Activated CD4-positive, alpha-beta T cell treated with anti-CD3 and anti-CD28 coated beads for 36 hours (primary cell): ENCODE data around the gene CUTC. TPM values are rescaled to one million over a fixed set of nuclear protein-coding genes. Genes with fewer than 3 reads are reported as not detected.

Source experiments
- ATAC-seq: fragments of 200-7000 bp; cut with Tn5 transposase; one replicate; pipeline ENCODE4 v1.10.0; 2021; ENCODE audit warnings: mild to moderate bottlenecking, moderate library complexity
- CTCF ChIA-PET: fragments of 350-600 bp; sonication (Branson Sonifier 250); formaldehyde crosslinking; loops from one replicate; lab custom pipeline; 2021; ENCODE audit warnings: antibody characterized with exemption; lab: Charles Lee
- POLR2A ChIA-PET: fragments of 350-600 bp; sonication (Branson Sonifier 250); formaldehyde crosslinking; loops from one replicate; lab custom pipeline; 2021; ENCODE audit warnings: antibody characterized with exemption, inconsistent platforms; lab: Charles Lee
- DNase-seq: peaks from one replicate; pipeline ENCODE4 v3.0.0-alpha.2; 2020
- H3K27ac Mint-ChIP-seq: one replicate; pipeline ENCODE4 v1.8.0; 2021; ENCODE audit warnings: mixed read lengths
- H3K27me3 Mint-ChIP-seq: one replicate; pipeline ENCODE4 v1.8.0; 2021; ENCODE audit warnings: mixed read lengths
- H3K36me3 Mint-ChIP-seq: one replicate; pipeline ENCODE4 v1.8.0; 2021; ENCODE audit warnings: low read depth, mixed read lengths
- H3K4me1 Mint-ChIP-seq: one replicate; pipeline ENCODE4 v1.8.0; 2021; ENCODE audit warnings: mixed read lengths
- H3K4me3 Mint-ChIP-seq: one replicate; pipeline ENCODE4 v1.8.0; 2021; ENCODE audit warnings: mild to moderate bottlenecking, moderate library complexity, mixed read lengths
- H3K9me3 Mint-ChIP-seq: one replicate; pipeline ENCODE4 v1.8.0; 2021; ENCODE audit warnings: low read depth, mixed read lengths
- intact Hi-C, 2 experiments: fragments of 100-400 bp; cut with DNase I in 1 of 2; cut with micrococcal nuclease in 1 of 2; formaldehyde crosslinking; loops; one replicate each; pipeline versions ENCODE4 v1.14.2 to v1.15.1; 2022 to 2024; cut with DNase I, micrococcal nuclease
- total RNA-seq, 2 experiments: library from RNA; stranded (reverse); gene quantifications; one replicate each; pipeline ENCODE4 v1.2.3, GENCODE V29; 2021

CUTC gene
- total RNA-seq, 2 experiments from 2014 or later, result 24.6 to 35.8 TPM

GRCh38 chr10:99784016-99784726 is 52.1 kb downstream of the CUTC start:
- Mint-ChIP-seq H3K9me3 (no peaks in the 10 kb centered on the region), H3K4me1 (peaks cover 3% of the 10 kb centered on the region), H3K27me3 (no peaks in the 10 kb centered on the region), H3K4me3 (no peak overlapping the region), H3K36me3 (peaks cover 2% of the 10 kb centered on the region), H3K27ac (no peak overlapping the region)
- ATAC-seq, result no peak
- intact Hi-C loops, result no loop called here
- no peak for DNase-seq
- CTCF ChIA-PET, result no interaction called here
- POLR2A ChIA-PET, result no interaction called here

- ATAC-seq, result no peak
- no peak overlapping the region for H3K27ac Mint-ChIP-seq
- ChIA-PET POLR2A (no interaction called here), CTCF (no interaction called here)
- intact Hi-C loops, result no loop called here
- peaks cover 2% of the 10 kb centered on the region for H3K36me3 Mint-ChIP-seq
- no peak overlapping the region for H3K4me3 Mint-ChIP-seq
- no peaks in the 10 kb centered on the region for H3K27me3 Mint-ChIP-seq
- H3K4me1 Mint-ChIP-seq, result no peaks in the 10 kb centered on the region
- no peaks in the 10 kb centered on the region for H3K9me3 Mint-ChIP-seq
- no peak for DNase-seq
Observed at GRCh38 chr10:99784727-99785441, 52.9 kb downstream of the CUTC start.

GRCh38 chr10:99785646-99786045 is 53.6 kb downstream of the CUTC start:
- no peak overlapping the region for H3K4me3 Mint-ChIP-seq
- H3K4me1 Mint-ChIP-seq, result no peaks in the 10 kb centered on the region
- no peaks in the 10 kb centered on the region for H3K27me3 Mint-ChIP-seq
- intact Hi-C loops, result no loop called here
- no peak overlapping the region for H3K27ac Mint-ChIP-seq
- peaks cover 2% of the 10 kb centered on the region for H3K36me3 Mint-ChIP-seq
- CTCF ChIA-PET, result interaction anchor here (0.6 to 0.7 kb wide), 2 partner anchors 54 to 186 kb away, joined by 3 read pairs; partner anchors contain the start of genes COX15 and CUTC
- POLR2A ChIA-PET, result no interaction called here
- no peak for ATAC-seq
- H3K9me3 Mint-ChIP-seq, result no peaks in the 10 kb centered on the region
- DNase-seq, result no peak

- Mint-ChIP-seq H3K4me3 (no peak overlapping the region), H3K27me3 (no peaks in the 10 kb centered on the region), H3K9me3 (no peaks in the 10 kb centered on the region), H3K4me1 (no peaks in the 10 kb centered on the region), H3K36me3 (peaks cover 2% of the 10 kb centered on the region), H3K27ac (no peak overlapping the region)
- ATAC-seq, result no peak
- ChIA-PET CTCF (interaction anchor here (0.6 kb wide), 1 partner anchor 1421 kb away, joined by 3 read pairs; no protein-coding TSS in a partner anchor), POLR2A (no interaction called here)
- intact Hi-C loops, result no loop called here
- DNase-seq, result no peak
Observed at GRCh38 chr10:99787311-99787710, 55.3 kb downstream of the CUTC start.

DNA sequence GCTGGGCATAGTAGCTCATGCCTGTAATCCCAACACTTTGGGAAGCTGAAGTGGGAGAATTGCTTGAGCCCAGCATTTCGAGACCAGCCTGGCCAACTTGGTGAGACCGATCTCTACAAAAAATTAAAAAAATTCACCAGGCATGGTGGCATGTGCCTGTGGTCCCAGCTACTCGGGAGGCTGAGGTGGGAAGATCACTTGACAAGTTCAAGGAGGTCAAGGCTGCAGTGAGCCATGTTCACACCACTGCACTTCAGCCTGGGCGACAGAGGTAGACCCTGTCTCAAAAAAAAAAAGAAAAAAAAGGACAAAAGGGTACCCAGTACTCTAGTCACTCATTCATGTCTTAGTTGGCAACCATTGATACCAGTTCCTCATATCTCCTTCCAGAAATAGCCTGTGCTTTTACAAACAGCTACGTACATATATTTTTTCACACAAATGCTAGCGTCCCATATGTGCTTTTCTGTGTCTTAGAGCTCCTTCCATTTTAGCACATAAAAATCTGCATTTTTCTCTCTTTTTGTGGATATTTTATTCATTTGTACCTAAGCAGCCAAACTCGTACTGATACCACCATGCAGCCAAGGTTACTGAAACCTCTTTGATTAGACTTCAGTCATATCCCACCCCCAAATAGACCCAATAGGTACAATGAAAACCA is 55.9 kb downstream of the CUTC start:
- Mint-ChIP-seq H3K9me3 (no peaks in the 10 kb centered on the region), H3K4me3 (no peak overlapping the region), H3K27me3 (no peaks in the 10 kb centered on the region), H3K36me3 (peaks cover 2% of the 10 kb centered on the region), H3K4me1 (no peaks in the 10 kb centered on the region), H3K27ac (no peak overlapping the region)
- no peak for DNase-seq
- no peak for ATAC-seq
- intact Hi-C loops, result no loop called here
- POLR2A ChIA-PET, result no interaction called here
- CTCF ChIA-PET, result interaction anchor here (0.6 to 1.1 kb wide), 3 partner anchors 18 to 1421 kb away, joined by 3 read pairs; no protein-coding TSS in a partner anchor

- H3K27ac Mint-ChIP-seq, result no peak overlapping the region
- ATAC-seq (no peak), DNase-seq (no peak)
- CTCF ChIA-PET, result interaction anchor here (0.7 to 1.1 kb wide), 2 partner anchors 17 to 257 kb away, joined by 3 read pairs; no protein-coding TSS in a partner anchor
- no peak overlapping the region for H3K4me3 Mint-ChIP-seq
- H3K36me3 Mint-ChIP-seq, result peaks cover 2% of the 10 kb centered on the region
- H3K4me1 Mint-ChIP-seq, result no peaks in the 10 kb centered on the region
- intact Hi-C loops, result no loop called here
- no peaks in the 10 kb centered on the region for H3K9me3 Mint-ChIP-seq
- POLR2A ChIA-PET, result no interaction called here
- no peaks in the 10 kb centered on the region for H3K27me3 Mint-ChIP-seq
Observed at GRCh38 chr10:99788598-99789256, 56.7 kb downstream of the CUTC start.

DNA sequence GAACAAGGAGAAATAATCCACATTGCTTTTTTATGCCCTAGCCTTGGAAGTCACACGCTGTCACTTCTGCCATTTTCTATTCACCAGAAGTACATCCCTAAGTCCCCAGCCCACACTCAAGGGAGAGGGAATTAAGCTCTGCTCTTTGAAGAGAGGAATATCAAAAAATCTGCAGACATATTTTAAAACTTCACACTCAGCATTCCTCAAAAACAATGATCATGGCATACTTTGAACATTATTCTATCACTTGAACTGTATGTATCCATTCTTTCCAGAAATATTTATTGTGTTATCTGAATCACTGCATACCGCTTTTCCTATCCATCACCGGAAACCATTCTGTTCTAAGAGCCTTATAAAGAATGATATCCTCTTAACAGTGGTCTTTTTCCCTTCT is 59.8 kb downstream of the CUTC start:
- H3K27me3 Mint-ChIP-seq, result no peaks in the 10 kb centered on the region
- no peak for ATAC-seq
- DNase-seq, result no peak

DNA sequence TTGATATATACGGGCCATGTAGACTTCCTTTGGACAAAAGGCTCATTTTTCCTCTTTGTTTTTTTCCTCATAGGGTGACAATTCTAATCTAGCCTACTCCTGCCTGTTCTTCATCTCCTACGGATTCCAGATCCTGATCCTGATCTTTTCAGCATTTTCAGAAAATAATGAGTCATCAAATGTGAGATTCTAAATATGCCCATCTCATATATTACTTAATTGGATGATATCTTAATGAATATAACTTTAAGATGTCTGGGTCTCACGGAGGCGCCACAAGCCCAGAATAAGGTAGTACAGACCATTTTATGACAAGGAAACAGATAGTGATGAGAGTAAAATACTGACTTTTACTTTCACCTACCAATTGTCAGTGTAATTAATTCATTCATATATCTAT is 61.8 kb downstream of the CUTC start:
- ChIA-PET CTCF (no interaction called here), POLR2A (no interaction called here)

More for the DNA sequence above, 59.8 kb downstream of the CUTC start:
- Mint-ChIP-seq H3K27ac (no peak overlapping the region), H3K4me1 (no peaks in the 10 kb centered on the region), H3K9me3 (no peaks in the 10 kb centered on the region), H3K4me3 (no peak overlapping the region), H3K36me3 (no peaks in the 10 kb centered on the region)
- POLR2A ChIA-PET, result no interaction called here
- CTCF ChIA-PET, result interaction anchor here (1.5 kb wide), 1 partner anchor 12 kb away, joined by 3 read pairs; no protein-coding TSS in a partner anchor
- intact Hi-C loops, result no loop called here

DNA sequence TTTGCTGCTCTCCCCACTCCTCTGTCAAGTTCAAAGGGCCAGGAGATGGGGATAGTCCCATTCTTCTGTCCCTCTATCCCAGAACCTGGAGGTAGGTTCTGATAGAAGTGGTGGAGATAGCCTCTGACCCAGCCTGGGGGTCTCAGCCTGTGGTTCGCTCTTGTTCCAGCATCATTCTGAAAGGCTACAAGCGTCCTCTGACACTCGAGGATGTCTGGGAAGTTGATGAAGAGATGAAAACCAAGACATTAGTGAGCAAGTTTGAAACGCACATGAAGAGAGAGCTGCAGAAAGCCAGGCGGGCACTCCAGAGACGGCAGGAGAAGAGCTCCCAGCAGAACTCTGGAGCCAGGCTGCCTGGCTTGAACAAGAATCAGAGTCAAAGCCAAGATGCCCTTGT is 64.9 kb downstream of the CUTC start:
- Mint-ChIP-seq H3K36me3 (no peaks in the 10 kb centered on the region), H3K4me3 (no peak overlapping the region), H3K27me3 (no peaks in the 10 kb centered on the region), H3K4me1 (no peaks in the 10 kb centered on the region), H3K27ac (no peak overlapping the region), H3K9me3 (no peaks in the 10 kb centered on the region)
- ChIA-PET POLR2A (no interaction called here), CTCF (no interaction called here)
- ATAC-seq (no peak), DNase-seq (no peak)
- intact Hi-C loops, result no loop called here

More for the DNA sequence above, 61.8 kb downstream of the CUTC start:
- DNase-seq (no peak), ATAC-seq (no peak)
- no peaks in the 10 kb centered on the region for H3K27me3 Mint-ChIP-seq
- intact Hi-C loops, result no loop called here
- H3K36me3 Mint-ChIP-seq, result no peaks in the 10 kb centered on the region
- H3K9me3 Mint-ChIP-seq, result no peaks in the 10 kb centered on the region
- no peak overlapping the region for H3K27ac Mint-ChIP-seq
- H3K4me1 Mint-ChIP-seq, result no peaks in the 10 kb centered on the region
- no peak overlapping the region for H3K4me3 Mint-ChIP-seq

DNA sequence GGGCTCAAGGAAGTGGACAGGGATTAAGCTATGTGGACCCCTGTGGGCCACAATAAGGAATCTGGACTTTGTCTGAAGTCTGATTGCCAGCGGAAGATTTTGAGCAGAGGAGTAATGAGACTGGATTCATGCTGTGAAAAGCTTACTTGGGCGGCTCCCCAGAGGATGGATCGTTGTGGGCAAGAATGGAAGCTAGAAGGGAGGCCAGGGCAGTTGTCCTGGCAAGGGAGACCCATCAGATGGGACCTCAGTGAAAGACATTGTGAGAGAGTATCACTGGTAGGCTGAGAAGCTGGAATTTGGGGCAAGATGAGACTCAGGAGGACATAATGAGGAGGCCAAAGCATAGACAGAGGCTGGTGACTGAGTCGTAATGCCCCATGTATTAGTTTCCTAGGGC is 66.0 kb downstream of the CUTC start:
- Mint-ChIP-seq H3K27me3 (no peaks in the 10 kb centered on the region), H3K4me3 (no peak overlapping the region), H3K27ac (no peak overlapping the region), H3K9me3 (no peaks in the 10 kb centered on the region), H3K4me1 (no peaks in the 10 kb centered on the region), H3K36me3 (no peaks in the 10 kb centered on the region)
- ChIA-PET POLR2A (interaction anchor here (0.6 kb wide), 1 partner anchor 717 kb away, joined by 3 read pairs; no protein-coding TSS in a partner anchor), CTCF (no interaction called here)
- DNase-seq (no peak), ATAC-seq (no peak)
- intact Hi-C loops, result no loop called here

- no peaks in the 10 kb centered on the region for H3K27me3 Mint-ChIP-seq
- peaks cover 2% of the 10 kb centered on the region for H3K36me3 Mint-ChIP-seq
- intact Hi-C loops, result no loop called here
- no peaks in the 10 kb centered on the region for H3K4me1 Mint-ChIP-seq
- ATAC-seq, result no peak
- DNase-seq, result no peak
- no peak overlapping the region for H3K27ac Mint-ChIP-seq
- H3K9me3 Mint-ChIP-seq, result no peaks in the 10 kb centered on the region
- ChIA-PET CTCF (no interaction called here), POLR2A (no interaction called here)
- H3K4me3 Mint-ChIP-seq, result no peak overlapping the region
Observed at GRCh38 chr10:99798920-99799319, 66.9 kb downstream of the CUTC start.
